ENCODE results near the gene TNFAIP8.

Gene TNFAIP8

DNA sequence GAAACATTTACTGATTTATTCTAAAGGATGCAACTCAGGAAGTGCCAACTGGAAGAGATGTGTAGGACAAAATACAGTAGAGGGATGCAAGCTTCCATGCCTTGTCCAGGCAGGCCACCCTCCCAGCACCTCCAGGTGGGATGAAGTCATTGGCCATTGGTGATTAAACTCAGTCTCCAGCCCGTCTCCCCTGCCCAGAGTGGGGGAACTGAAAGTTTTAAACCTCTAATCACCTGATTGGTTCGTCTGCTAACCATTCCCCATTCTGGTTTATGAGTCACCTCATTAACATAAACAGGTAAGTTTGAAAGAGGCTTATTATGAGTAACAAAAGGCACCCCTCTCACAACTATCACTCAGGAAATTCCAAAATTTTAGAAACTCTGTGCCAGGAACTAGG, 8.1 kb downstream of the TNFAIP8 start:
- H3K4me3 ChIP-seq (ENCODE audit: low read depth, low read length), result no peak overlapping the region
- ChIA-PET POLR2A (interaction anchor here (1.1 kb wide), 1 partner anchor 95 kb away, joined by 3 read pairs; no protein-coding TSS in a partner anchor), CTCF (interaction anchor here (0.8 kb wide), 1 partner anchor 48 kb away, joined by 3 read pairs; no protein-coding TSS in a partner anchor)
- TF ChIP-seq, protein P1, sequence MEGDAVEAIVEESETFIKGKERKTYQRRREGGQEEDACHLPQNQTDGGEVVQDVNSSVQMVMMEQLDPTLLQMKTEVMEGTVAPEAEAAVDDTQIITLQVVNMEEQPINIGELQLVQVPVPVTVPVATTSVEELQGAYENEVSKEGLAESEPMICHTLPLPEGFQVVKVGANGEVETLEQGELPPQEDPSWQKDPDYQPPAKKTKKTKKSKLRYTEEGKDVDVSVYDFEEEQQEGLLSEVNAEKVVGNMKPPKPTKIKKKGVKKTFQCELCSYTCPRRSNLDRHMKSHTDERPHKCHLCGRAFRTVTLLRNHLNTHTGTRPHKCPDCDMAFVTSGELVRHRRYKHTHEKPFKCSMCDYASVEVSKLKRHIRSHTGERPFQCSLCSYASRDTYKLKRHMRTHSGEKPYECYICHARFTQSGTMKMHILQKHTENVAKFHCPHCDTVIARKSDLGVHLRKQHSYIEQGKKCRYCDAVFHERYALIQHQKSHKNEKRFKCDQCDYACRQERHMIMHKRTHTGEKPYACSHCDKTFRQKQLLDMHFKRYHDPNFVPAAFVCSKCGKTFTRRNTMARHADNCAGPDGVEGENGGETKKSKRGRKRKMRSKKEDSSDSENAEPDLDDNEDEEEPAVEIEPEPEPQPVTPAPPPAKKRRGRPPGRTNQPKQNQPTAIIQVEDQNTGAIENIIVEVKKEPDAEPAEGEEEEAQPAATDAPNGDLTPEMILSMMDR (IDR thresholded peaks at IDR 0.05; ENCODE audit: insufficient read depth, low read length, missing control alignments), result no peak
- no peak for DNase-seq (ENCODE audit: low read depth, low spot score)

DNA sequence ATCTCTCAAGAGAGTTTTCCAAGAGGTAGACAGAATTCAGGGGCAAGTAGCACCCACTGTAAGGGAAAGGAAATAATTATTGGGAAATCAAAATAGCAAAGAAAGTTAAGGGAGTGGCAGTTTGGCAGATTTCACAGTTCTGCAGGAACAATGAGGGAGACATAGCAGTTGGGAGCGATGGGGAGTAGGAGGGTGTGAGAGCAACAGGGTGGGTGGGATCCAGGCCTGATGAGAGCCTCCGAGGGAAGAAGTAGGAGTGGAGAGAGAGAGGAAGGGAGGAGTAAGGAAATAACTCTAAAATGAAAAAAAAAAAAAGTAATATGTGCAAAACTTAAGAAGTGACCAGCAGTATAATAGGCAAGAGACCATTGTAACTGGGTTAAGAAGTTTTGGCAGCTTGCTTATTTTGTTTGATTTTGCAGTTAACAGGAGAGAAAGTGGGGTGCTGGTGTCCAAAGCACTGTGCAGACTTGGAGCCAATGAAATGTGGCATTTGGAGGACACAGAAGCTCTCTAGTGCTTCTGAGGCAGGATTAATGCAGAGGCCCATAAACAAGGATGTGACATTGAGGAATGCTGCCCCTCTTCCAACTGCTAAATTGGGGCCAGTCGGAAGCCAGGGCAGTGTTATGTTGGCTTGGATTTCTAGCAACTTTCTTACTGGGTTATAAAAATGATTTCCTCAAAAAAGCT, 10.2 kb downstream of the TNFAIP8 start:
- POLR2A ChIA-PET, result no interaction called here
- CTCF ChIA-PET, result interaction anchor here (2.0 kb wide), 1 partner anchor 46 kb away, joined by 7 read pairs; no protein-coding TSS in a partner anchor
- no peak for DNase-seq (ENCODE audit: low read depth, low spot score)
- TF ChIP-seq, protein P1 (IDR thresholded peaks at IDR 0.05; ENCODE audit: insufficient read depth, low read length, missing control alignments), result no peak
- H3K4me3 ChIP-seq (ENCODE audit: low read depth, low read length), result no peak overlapping the region

DNA sequence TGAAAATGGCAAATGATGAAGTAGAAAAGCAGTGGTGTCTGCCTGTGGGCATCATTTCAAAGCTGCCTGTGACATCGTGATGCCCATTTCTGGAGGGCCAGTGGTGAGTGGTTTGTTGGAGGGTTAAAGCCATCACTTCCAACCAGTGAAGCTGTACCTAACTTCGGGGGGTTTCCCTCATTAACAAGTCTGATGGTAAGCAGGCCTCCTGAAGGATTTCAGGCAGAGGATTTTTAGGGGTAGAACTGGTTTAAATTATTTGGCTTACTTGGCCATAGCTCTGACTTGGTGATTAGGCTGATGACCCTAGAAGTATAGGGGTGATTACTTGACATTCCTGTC, 10.7 kb downstream of the TNFAIP8 start:
- ChIA-PET POLR2A (no interaction called here), CTCF (interaction anchor here (1.2 to 2.0 kb wide), 2 partner anchors 14 to 46 kb away, joined by 3 to 7 read pairs; no protein-coding TSS in a partner anchor)
- no peak for DNase-seq (ENCODE audit: low read depth, low spot score)
- H3K4me3 ChIP-seq (ENCODE audit: low read depth, low read length), result no peak overlapping the region
- TF ChIP-seq, protein P1 (IDR thresholded peaks at IDR 0.05; ENCODE audit: insufficient read depth, low read length, missing control alignments), result no peak

DNA sequence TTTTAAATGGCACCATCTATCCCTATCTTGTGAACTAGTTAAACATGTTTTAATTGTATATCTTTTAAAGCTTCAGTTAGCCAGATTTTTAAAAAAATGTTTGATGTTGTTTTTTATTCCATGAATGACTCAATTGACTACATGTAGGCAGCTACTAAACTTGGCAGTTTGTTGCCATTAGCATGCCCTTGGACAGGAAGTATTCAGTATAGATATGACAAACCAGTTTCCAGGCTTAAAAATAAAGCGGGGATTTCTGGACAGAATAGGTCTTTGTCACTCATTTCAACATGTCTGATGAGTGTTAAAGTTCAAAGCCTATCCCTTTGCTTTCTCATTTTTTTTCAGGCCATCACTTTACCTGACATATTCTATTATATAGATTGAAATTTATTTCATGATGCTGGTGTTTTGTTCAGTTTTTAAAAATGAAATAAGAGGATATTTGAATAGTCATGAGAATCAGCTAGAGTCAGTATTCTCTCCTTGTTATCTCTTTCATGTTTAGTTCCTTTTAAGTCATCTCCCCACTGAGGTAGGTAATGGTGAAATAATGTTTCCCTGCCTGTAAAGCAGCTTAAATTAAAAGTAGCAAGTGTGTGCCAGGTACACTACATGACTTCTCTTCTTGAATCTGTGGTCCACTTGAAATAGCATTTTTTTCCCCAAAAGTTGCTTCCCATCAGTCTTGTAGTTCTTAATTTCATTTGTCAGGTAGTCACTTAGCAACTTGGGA, 11.9 kb downstream of the TNFAIP8 start:
- no peak for DNase-seq (ENCODE audit: low read depth, low spot score)
- TF ChIP-seq, protein P1 (IDR thresholded peaks at IDR 0.05; ENCODE audit: insufficient read depth, low read length, missing control alignments), result no peak
- POLR2A ChIA-PET, result no interaction called here
- CTCF ChIA-PET, result interaction anchor here (1.0 to 2.0 kb wide), 3 partner anchors 10 to 44 kb away, joined by 3 to 7 read pairs (median 3); no protein-coding TSS in a partner anchor
- H3K4me3 ChIP-seq (ENCODE audit: low read depth, low read length), result no peak overlapping the region

DNA sequence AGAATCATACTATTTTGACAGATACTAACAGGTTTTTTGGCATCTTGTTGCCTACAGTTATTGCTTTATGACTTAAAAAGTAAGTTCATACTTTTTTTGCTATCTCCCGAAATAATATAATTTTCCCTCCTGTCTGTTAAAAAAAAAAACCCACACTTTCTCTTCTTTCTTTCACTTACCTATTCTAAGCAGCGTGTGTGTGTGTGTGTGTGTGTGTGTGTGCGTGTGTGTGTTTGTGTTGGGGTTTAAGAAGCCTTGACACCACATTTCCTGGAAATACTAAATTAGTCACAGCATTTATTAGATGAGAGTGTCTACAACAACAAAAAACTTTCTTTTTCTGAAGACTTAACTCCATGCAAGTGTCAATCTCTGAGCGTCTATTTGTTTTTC, 12.4 kb downstream of the TNFAIP8 start:
- DNase-seq (ENCODE audit: low read depth, low spot score), result no peak
- TF ChIP-seq, protein P1 (IDR thresholded peaks at IDR 0.05; ENCODE audit: insufficient read depth, low read length, missing control alignments), result no peak
- POLR2A ChIA-PET, result no interaction called here
- H3K4me3 ChIP-seq (ENCODE audit: low read depth, low read length), result no peak overlapping the region
- CTCF ChIA-PET, result no interaction called here

DNA sequence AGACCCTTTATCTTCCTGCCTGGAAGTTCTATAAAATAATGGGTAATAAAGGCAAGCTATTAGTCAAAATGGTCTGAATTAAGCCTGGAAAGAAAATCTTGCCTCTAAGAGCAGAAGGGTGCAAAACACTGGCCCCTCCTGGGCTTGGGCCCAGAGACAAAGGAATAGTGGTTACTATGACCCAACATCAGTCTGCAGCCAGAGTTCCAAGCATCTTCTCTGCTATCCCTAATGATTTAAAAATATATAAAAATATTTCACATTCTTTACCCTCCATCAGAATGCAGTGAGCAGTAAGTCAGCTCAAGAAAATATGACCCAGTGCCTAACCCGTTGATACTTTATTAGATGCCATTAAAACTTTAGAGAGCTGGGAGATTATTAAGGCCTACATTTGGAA, 14.7 kb downstream of the TNFAIP8 start:
- ChIA-PET CTCF (interaction anchor here (1.1 to 1.6 kb wide), 4 partner anchors 8 to 36 kb away, joined by 3 to 5 read pairs (median 4); no protein-coding TSS in a partner anchor), POLR2A (interaction anchor here (0.7 to 0.9 kb wide), 2 partner anchors 10 to 18 kb away, joined by 3 to 4 read pairs; no protein-coding TSS in a partner anchor)
- TF ChIP-seq, protein P1 (IDR thresholded peaks at IDR 0.05; ENCODE audit: insufficient read depth, low read length, missing control alignments), result no peak
- H3K4me3 ChIP-seq (ENCODE audit: low read depth, low read length), result no peak overlapping the region
- no peak for DNase-seq (ENCODE audit: low read depth, low spot score)
